Vagina (tissue), 2 donors: Measurements from ENCODE around the gene SYTL3. TPM values are rescaled to one million over a fixed set of nuclear protein-coding genes. Genes with fewer than 3 reads are reported as not detected.

Experiments used
- DNase-seq, 2 donors: peaks; one replicate each; pipeline ENCODE4 v3.0.0-alpha.2; 2017; ENCODE audit errors: extremely low spot score in 2 of 2
- H3K27ac ChIP-seq: fragments of 200-600 bp; sonication (generic); one replicate; pipeline ENCODE4 v1.5.1; 2019
- H3K27me3 ChIP-seq: fragments of 200-600 bp; sonication (generic); one replicate; pipeline ENCODE4 v1.5.1; 2019
- H3K36me3 ChIP-seq, 2 donors: fragments of 200-600 bp; sonication (generic); one replicate each; pipeline ENCODE4 v1.5.1; 2017 to 2019
- H3K4me1 ChIP-seq: fragments of 200-600 bp; sonication (generic); one replicate; pipeline ENCODE4 v1.5.1; 2019
- H3K4me3 ChIP-seq, 2 donors: fragments of 200-600 bp; sonication (generic); 1 replicate in 1 of 2; 2 replicates in 1 of 2; pipeline ENCODE4 v1.5.1; 2016 to 2019
- H3K9me3 ChIP-seq: fragments of 200-600 bp; sonication (generic); one replicate; pipeline ENCODE4 v1.5.1; 2019
- CTCF ChIP-seq, 3 experiments: fragments of 450-650 bp in 2 of 3; fragments of 200-600 bp in 1 of 3; sonication (generic) in 1 of 3; IDR thresholded peaks; one replicate each; pipeline ENCODE4 v1.5.1; 2017 to 2019; ENCODE audit warnings: antibody characterized with exemption in 3 of 3, mild to moderate bottlenecking in 2 of 3, moderate library complexity in 2 of 3
- POLR2A ChIP-seq, 2 donors: fragments of 450-650 bp; IDR thresholded peaks; one replicate each; pipeline ENCODE4 v1.6.1; 2017; ENCODE audit warnings: antibody characterized with exemption in 2 of 2, mild to moderate bottlenecking in 2 of 2, moderate library complexity in 2 of 2
- POLR2AphosphoS5 ChIP-seq, 2 donors: sonication (generic); formaldehyde crosslinking; IDR thresholded peaks; one replicate each; pipeline ENCODE4 v1.9.0; 2017; ENCODE audit warnings: antibody characterized with exemption in 2 of 2, mild to moderate bottlenecking in 2 of 2, low read depth in 1 of 2; ENCODE audit not compliant: insufficient read depth in 1 of 2
- intact Hi-C: fragments of 100-400 bp; cut with DNase I; formaldehyde crosslinking; loops from one replicate; pipeline ENCODE4 v1.15.1; 2023
- total RNA-seq: library from RNA; depleted of rRNA; stranded (reverse); fragments of >200 nt; gene quantifications from one replicate; pipeline ENCODE4 v1.2.3, GENCODE V29; 2016

The SYTL3 gene
- total RNA-seq, 1 donor from 2014 or later: 10.8 TPM

GRCh38 chr6:158715330-158716311 lies 65.8 kb downstream of the SYTL3 start:
- H3K4me1 ChIP-seq: no peaks in the 10 kb centered on the region
- no peak overlapping the region for H3K4me3 ChIP-seq
- H3K27ac ChIP-seq: no peak overlapping the region
- no peaks in the 10 kb centered on the region for H3K36me3 ChIP-seq
- intact Hi-C loops: no loop called here
- no peaks in the 10 kb centered on the region for H3K9me3 ChIP-seq
- no peaks in the 10 kb centered on the region for H3K27me3 ChIP-seq
- DNase-seq: no peak
- TF ChIP-seq POLR2AphosphoS5 (IDR thresholded peaks at IDR 0.05; ENCODE audit: insufficient read depth in 1 of 2, low read depth in 1 of 2): no peak

- H3K27ac ChIP-seq: no peak overlapping the region
- TF ChIP-seq CTCF (IDR thresholded peaks at IDR 0.05) (no peak), POLR2AphosphoS5 (IDR thresholded peaks at IDR 0.05; ENCODE audit: insufficient read depth in 1 of 2, low read depth in 1 of 2) (no peak)
- H3K9me3 ChIP-seq: no peaks in the 10 kb centered on the region
- intact Hi-C loops: no loop called here
- no peak overlapping the region for H3K4me3 ChIP-seq
- H3K36me3 ChIP-seq: no peaks in the 10 kb centered on the region
- no peak for DNase-seq
- no peaks in the 10 kb centered on the region for H3K27me3 ChIP-seq
- H3K4me1 ChIP-seq: no peaks in the 10 kb centered on the region
These were observed 67.8 kb downstream of the SYTL3 start for GRCh38 chr6:158717341-158718330.

GRCh38 chr6:158718461-158719046 lies 68.7 kb downstream of the SYTL3 start:
- Histone ChIP-seq H3K27ac (no peak overlapping the region), H3K27me3 (no peaks in the 10 kb centered on the region), H3K9me3 (no peaks in the 10 kb centered on the region), H3K4me3 (no peak overlapping the region), H3K36me3 (no peaks in the 10 kb centered on the region), H3K4me1 (no peaks in the 10 kb centered on the region)
- no peak for DNase-seq
- TF ChIP-seq CTCF (IDR thresholded peaks at IDR 0.05) (no peak), POLR2AphosphoS5 (IDR thresholded peaks at IDR 0.05; ENCODE audit: insufficient read depth in 1 of 2, low read depth in 1 of 2) (no peak), POLR2A (IDR thresholded peaks at IDR 0.05) (no peak)
- intact Hi-C loops: no loop called here

GRCh38 chr6:158722176-158722729 lies 72.4 kb downstream of the SYTL3 start:
- Histone ChIP-seq H3K4me3 (no peak overlapping the region), H3K27ac (no peak overlapping the region), H3K36me3 (no peaks in the 10 kb centered on the region), H3K4me1 (no peaks in the 10 kb centered on the region), H3K27me3 (no peaks in the 10 kb centered on the region), H3K9me3 (no peaks in the 10 kb centered on the region)
- intact Hi-C loops: no loop called here
- TF ChIP-seq POLR2A (IDR thresholded peaks at IDR 0.05) (no peak), POLR2AphosphoS5 (IDR thresholded peaks at IDR 0.05; ENCODE audit: insufficient read depth in 1 of 2, low read depth in 1 of 2) (no peak), CTCF (IDR thresholded peaks at IDR 0.05) (no peak)
- no peak for DNase-seq

- Histone ChIP-seq H3K4me3 (no peak overlapping the region), H3K27ac (no peak overlapping the region), H3K36me3 (no peaks in the 10 kb centered on the region), H3K27me3 (no peaks in the 10 kb centered on the region), H3K9me3 (no peaks in the 10 kb centered on the region), H3K4me1 (no peaks in the 10 kb centered on the region)
- no peak for TF ChIP-seq POLR2A (IDR thresholded peaks at IDR 0.05)
- TF ChIP-seq POLR2AphosphoS5 (IDR thresholded peaks at IDR 0.05; ENCODE audit: insufficient read depth in 1 of 2, low read depth in 1 of 2): no peak
- no peak for TF ChIP-seq CTCF (IDR thresholded peaks at IDR 0.05)
- intact Hi-C loops: no loop called here
- no peak for DNase-seq
These were observed 75.8 kb downstream of the SYTL3 start for GRCh38 chr6:158725704-158726103.
